H1 (cell line): Measurements from ENCODE around the gene GNG8. TPM values are rescaled to one million over a fixed set of nuclear protein-coding genes. Genes with fewer than 3 reads are reported as not detected.

Source experiments
- CTCF ChIA-PET: fragments of 300-600 bp; sonication (Branson Sonifier 250); formaldehyde crosslinking; loops from one replicate; lab custom pipeline; 2021; ENCODE audit not compliant: partially characterized antibody; lab: Charles Lee
- POLR2A ChIA-PET: fragments of 300-600 bp; sonication (Branson Sonifier 250); formaldehyde crosslinking; loops from one replicate; lab custom pipeline; 2021; ENCODE audit warnings: inconsistent platforms; ENCODE audit not compliant: partially characterized antibody; lab: Charles Lee
- DNase-seq, 2 experiments: peaks; one replicate each; pipeline versions ENCODE4 v3.0.0 to v3.0.0-alpha.2; 2010 to 2022; ENCODE audit warnings: low spot score in 2 of 2, low read depth in 1 of 2, mixed read lengths in 1 of 2
- FAIRE-seq: peaks from 2 replicates; lab custom pipeline; 2011; peaks lifted over from hg19 to GRCh38; lab: Jason Lieb, UNC
- H2AFZ ChIP-seq: 2 replicates; pipeline ENCODE4 v1.8.1; 2012; ENCODE audit warnings: low read length, inconsistent platforms
- H2AK5ac ChIP-seq: 2 replicates; pipeline ENCODE4 v1.6.1; 2013; ENCODE audit warnings: low read depth, low read length
- H2BK120ac ChIP-seq: replicated peaks from 2 replicates; pipeline ENCODE3; 2013; ENCODE audit warnings: low read depth, low read length, inconsistent platforms
- H2BK12ac ChIP-seq: 2 replicates; pipeline ENCODE4 v1.6.1; 2013; ENCODE audit warnings: low read depth, low read length
- H2BK15ac ChIP-seq: 2 replicates; pipeline ENCODE4 v1.6.1; 2013; ENCODE audit warnings: low read length
- H2BK20ac ChIP-seq: 2 replicates; pipeline ENCODE4 v1.6.1; 2013; ENCODE audit warnings: low read length
- H2BK5ac ChIP-seq: 2 replicates; pipeline ENCODE4 v1.6.1; 2013; ENCODE audit warnings: low read depth, low read length
- H3K14ac ChIP-seq: 2 replicates; pipeline ENCODE4 v1.6.1; 2013; ENCODE audit warnings: inconsistent platforms; ENCODE audit not compliant: insufficient read length
- H3K18ac ChIP-seq: 2 replicates; pipeline ENCODE4 v1.6.1; 2013; ENCODE audit warnings: low read length; ENCODE audit errors: extremely low read depth
- H3K23ac ChIP-seq: 2 replicates; pipeline ENCODE4 v1.6.1; 2013; ENCODE audit warnings: inconsistent platforms; ENCODE audit not compliant: insufficient read length
- H3K23me2 ChIP-seq: 2 replicates; pipeline ENCODE4 v1.6.1; 2013; ENCODE audit warnings: low read depth, low read length
- H3K27ac ChIP-seq: 2 replicates; pipeline ENCODE4 v1.6.1; 2011; ENCODE audit warnings: low read depth, low read length, inconsistent platforms
- H3K27me3 ChIP-seq, 4 experiments: replicated peaks in 1 of 4; 1 replicate in 1 of 4; 2 replicates in 3 of 4; pipeline versions ENCODE4 v1.6.1 to v1.8.1; 2011 to 2013; ENCODE audit warnings: low read length in 3 of 4, mild to moderate bottlenecking in 3 of 4, inconsistent platforms in 2 of 4, mixed read lengths in 2 of 4, moderate library complexity in 1 of 4; ENCODE audit not compliant: control insufficient read depth in 3 of 4, insufficient read depth in 3 of 4; ENCODE audit errors: extremely low read depth in 1 of 4
- H3K36me3 ChIP-seq, 4 experiments: 2 replicates each; pipeline versions ENCODE4 v1.6.1 to v1.8.1; 2011 to 2013; ENCODE audit warnings: mild to moderate bottlenecking in 4 of 4, low read length in 3 of 4, moderate library complexity in 2 of 4, control low read depth in 1 of 4, inconsistent platforms in 1 of 4; ENCODE audit not compliant: insufficient read depth in 4 of 4, control insufficient read depth in 2 of 4
- H3K4ac ChIP-seq: replicated peaks from 2 replicates; pipeline ENCODE3; 2013; ENCODE audit warnings: low read length, low read depth, mixed read lengths, inconsistent platforms; ENCODE audit not compliant: insufficient read length
- H3K4me1 ChIP-seq, 4 experiments: replicated peaks in 1 of 4; 1 replicate in 1 of 4; 2 replicates in 3 of 4; pipeline versions ENCODE4 v1.6.1 to v1.8.1; 2011 to 2013; ENCODE audit warnings: low read length in 3 of 4, inconsistent platforms in 2 of 4, mixed read lengths in 1 of 4; ENCODE audit not compliant: insufficient read depth in 4 of 4, control insufficient read depth in 3 of 4
- H3K4me2 ChIP-seq, 2 experiments: 2 replicates each; pipeline versions ENCODE4 v1.6.1 to v1.8.1; 2011 to 2013; ENCODE audit warnings: low read depth in 2 of 2, low read length in 2 of 2, control low read depth in 1 of 2, inconsistent platforms in 1 of 2, mild to moderate bottlenecking in 1 of 2; ENCODE audit not compliant: insufficient read depth in 1 of 2
- H3K4me3 ChIP-seq, 4 experiments: fragments of 200-600, 300-600 bp in 1 of 4; sonication (generic), shearing (Covaris generic), sonication (Bioruptor Twin) in 1 of 4; 2 replicates each; pipeline versions ENCODE4 v1.5.1 to v1.8.1; 2011 to 2016; ENCODE audit warnings: low read length in 4 of 4, low read depth in 3 of 4, control low read depth in 2 of 4, inconsistent platforms in 2 of 4, mild to moderate bottlenecking in 2 of 4, mixed read lengths in 1 of 4, moderate library complexity in 1 of 4; ENCODE audit not compliant: insufficient read depth in 2 of 4; ENCODE audit errors: extremely low read depth in 1 of 4
- H3K56ac ChIP-seq: replicated peaks from 2 replicates; pipeline ENCODE3; 2013; ENCODE audit warnings: low read depth, mild to moderate bottlenecking, mixed read lengths, low read length, inconsistent platforms; ENCODE audit not compliant: insufficient read length
- H3K79me1 ChIP-seq: 2 replicates; pipeline ENCODE4 v1.6.1; 2013; ENCODE audit warnings: low read depth, low read length, control low read depth
- H3K79me2 ChIP-seq, 2 experiments: 2 replicates each; pipeline versions ENCODE4 v1.6.1 to v1.8.1; 2012 to 2013; ENCODE audit warnings: low read length in 2 of 2, mild to moderate bottlenecking in 2 of 2, inconsistent platforms in 1 of 2; ENCODE audit not compliant: insufficient read depth in 2 of 2, control insufficient read depth in 1 of 2
- H3K9ac ChIP-seq, 4 experiments: replicated peaks in 1 of 4; 1 replicate in 1 of 4; 2 replicates in 3 of 4; pipeline versions ENCODE4 v1.6.1 to v1.8.1; 2011 to 2013; ENCODE audit warnings: low read depth in 3 of 4, low read length in 3 of 4, control low read depth in 2 of 4, mild to moderate bottlenecking in 2 of 4, moderate library complexity in 2 of 4, inconsistent platforms in 1 of 4; ENCODE audit errors: extremely low read depth in 1 of 4
- H3K9me3 ChIP-seq, 2 experiments: 2 replicates each; pipeline versions ENCODE4 v1.6.1 to v1.8.1; 2012 to 2013; ENCODE audit warnings: mild to moderate bottlenecking in 2 of 2, moderate library complexity in 2 of 2, control low read depth in 1 of 2, inconsistent platforms in 1 of 2, low read depth in 1 of 2, low read length in 1 of 2, mixed read lengths in 1 of 2; ENCODE audit not compliant: insufficient read depth in 2 of 2
- H4K20me1 ChIP-seq, 2 experiments: replicated peaks in 1 of 2; 2 replicates each; pipeline versions ENCODE3 to v1.8.1; 2011 to 2013; ENCODE audit warnings: inconsistent platforms in 2 of 2, low read length in 2 of 2, mild to moderate bottlenecking in 1 of 2; ENCODE audit not compliant: insufficient read depth in 2 of 2, control insufficient read depth in 1 of 2
- H4K5ac ChIP-seq: 2 replicates; pipeline ENCODE4 v1.6.1; 2013; ENCODE audit warnings: low read length, low read depth, mixed read lengths, inconsistent platforms; ENCODE audit not compliant: insufficient read length
- H4K8ac ChIP-seq: 2 replicates; pipeline ENCODE4 v1.8.0; 2013; ENCODE audit warnings: mild to moderate bottlenecking, moderate library complexity, low read length, inconsistent platforms; ENCODE audit not compliant: insufficient read depth; ENCODE audit errors: extremely low read depth
- H4K91ac ChIP-seq: replicated peaks from 2 replicates; pipeline ENCODE3; 2013; ENCODE audit warnings: low read length, mixed read lengths, inconsistent platforms; ENCODE audit not compliant: insufficient read length
- ATF2 ChIP-seq: IDR thresholded peaks from 2 replicates; pipeline ENCODE4 v1.6.1; 2012; ENCODE audit warnings: low read length, inconsistent platforms
- EP300 ChIP-seq, 2 experiments: IDR thresholded peaks; 1 replicate in 1 of 2; 2 replicates in 1 of 2; pipeline ENCODE4 v1.6.1; 2011 to 2012; ENCODE audit warnings: low read depth in 2 of 2, low read length in 2 of 2, mild to moderate bottlenecking in 2 of 2, borderline replicate concordance in 1 of 2, inconsistent platforms in 1 of 2, moderate library complexity in 1 of 2
- HDAC2 ChIP-seq, 2 experiments: fragments of 300-600 bp in 1 of 2; sonication (generic) in 1 of 2; IDR thresholded peaks; 2 replicates each; pipeline ENCODE4 v1.6.1; 2011 to 2012; ENCODE audit warnings: low read depth in 2 of 2, low read length in 2 of 2, mild to moderate bottlenecking in 2 of 2, moderate library complexity in 2 of 2, borderline replicate concordance in 1 of 2, inconsistent platforms in 1 of 2
- NRF1 ChIP-seq: IDR thresholded peaks from 2 replicates; pipeline ENCODE4 v1.6.1; 2011; ENCODE audit warnings: mild to moderate bottlenecking, low read depth, low read length, improper control_type of control experiment
- PHF8 ChIP-seq: fragments of 200-600 bp; sonication (generic); conservative IDR thresholded peaks from 2 replicates; pipeline ENCODE4 v1.7.1; 2012; ENCODE audit warnings: low read depth, mild to moderate bottlenecking, inconsistent platforms, low read length, moderate library complexity
- SIN3A ChIP-seq, 2 experiments: IDR thresholded peaks in 1 of 2; conservative IDR thresholded peaks in 1 of 2; 2 replicates each; pipeline ENCODE4 v1.6.1; 2011 to 2012; ENCODE audit warnings: low read length in 2 of 2, improper control_type of control experiment in 1 of 2, low read depth in 1 of 2, mild to moderate bottlenecking in 1 of 2
- SIRT6 ChIP-seq: IDR thresholded peaks from one replicate; pipeline ENCODE4 v1.7.1; 2012; ENCODE audit warnings: low read length, inconsistent platforms
- SRF ChIP-seq: IDR thresholded peaks from 2 replicates; pipeline ENCODE4 v1.6.1; 2011; ENCODE audit warnings: mild to moderate bottlenecking, low read depth, low read length, moderate library complexity
- TCF12 ChIP-seq: IDR thresholded peaks from 2 replicates; pipeline ENCODE4 v1.6.1; 2011; ENCODE audit warnings: low read depth, mild to moderate bottlenecking, low read length
- WGBS, 2 experiments: shearing (Covaris generic) in 1 of 2; methylation state at CpG; one replicate each; pipeline versions ENCODE4 v1.1.6 to v1.1.7; 2013 to 2015; ENCODE audit warnings: low lambda C conversion rate in 2 of 2, mixed read lengths in 2 of 2, inconsistent platforms in 1 of 2, low coverage in 1 of 2, missing lambda C conversion rate in 1 of 2; ENCODE audit not compliant: insufficient replicate concordance in 2 of 2, insufficient coverage in 1 of 2, insufficient read length in 1 of 2; ENCODE audit errors: extremely low coverage in 1 of 2, missing lambda C conversion rate in 1 of 2; 5-methylcytosine and 5-hydroxymethylcytosine counted together
- polyA plus RNA-seq, 7 experiments: library from polyadenylated mRNA; depleted of rRNA in 3 of 7; stranded (reverse) in 5 of 7; unstranded in 2 of 7; fragments of >200 nt in 5 of 7; fragments of 200-250 nt in 2 of 7; gene quantifications; 1 replicate in 5 of 7; 2 replicates in 1 of 7; 4 replicates in 1 of 7; pipeline versions ENCODE4 v1.2.1 to v1.2.3, GENCODE V29; 2011 to 2013; ENCODE audit warnings: missing spikeins in 2 of 7, mixed read lengths in 2 of 7
- total RNA-seq: library from RNA; stranded (reverse); fragmentation: NEBNext Ultra II Directional; extraction: Animal tissue kit (Norgen Biotek cat#: 25700); gene quantifications from 2 replicates; pipeline ENCODE4 v1.2.1, GENCODE V29; 2021
- TF ChIP-seq, protein P1 (sequence below): IDR thresholded peaks from 2 replicates; pipeline ENCODE4 v1.6.1; 2011; ENCODE audit warnings: low read depth, mild to moderate bottlenecking, low read length; ENCODE audit not compliant: insufficient read depth

GNG8 gene
- total and polyA plus RNA-seq, 2 of the 8 experiments (the other 6 are each of a cell fraction or from before 2014, with no cell fraction given): not detected

- Histone ChIP-seq H4K91ac (no peak overlapping the region), H2BK5ac (no peak overlapping the region), H3K4me3 (no peak overlapping the region), H2BK12ac (no peak overlapping the region; the same call in 1 of the 2 replicates), H3K4me1 (peaks cover 0 to 4% (median 1%) of the 10 kb centered on the region in 4 experiments; a peak in 4 of 7 replicates), H3K23me2 (peaks cover 11% of the 10 kb centered on the region; the same call in 1 of the 2 replicates), H3K79me1 (no peaks in the 10 kb centered on the region), H3K14ac (no peak overlapping the region), H3K56ac (no peak overlapping the region), H2BK120ac (no peak overlapping the region), H3K4ac (no peak overlapping the region), H4K20me1 (no peaks in the 10 kb centered on the region), H3K9me3 (peaks cover 0 to 8% of the 10 kb centered on the region in 2 experiments; a peak in 1 of 4 replicates), H2AFZ (no peak overlapping the region), H3K79me2 (no peaks in the 10 kb centered on the region), H3K4me2 (no peak overlapping the region), H3K18ac (no peak overlapping the region), H4K8ac (no peak overlapping the region), H3K23ac (no peak overlapping the region), H3K36me3 (peaks cover 0 to 8% (median 0%) of the 10 kb centered on the region in 4 experiments; a peak in 1 of 8 replicates), H2BK20ac (no peak overlapping the region), H3K27me3 (peaks cover 25 to 44% (median 40%) of the 10 kb centered on the region in 4 experiments), H3K9ac (no peak overlapping the region), H3K27ac (no peak overlapping the region), H2BK15ac (no peak overlapping the region), H2AK5ac (no peak overlapping the region), H4K5ac (no peak overlapping the region)
- POLR2A ChIA-PET: interaction anchor here (0.6 to 1.9 kb wide), 4 partner anchors 15 to 129 kb away, joined by 3 to 7 read pairs (median 3); no protein-coding TSS in a partner anchor
- 79% methylated on average over 3 of the region's 3 CpGs; no CpG with 5 or more reads in 1 of the 2 experiments for WGBS, 2 experiments
- FAIRE-seq (no peak), DNase-seq (no peak)
- CTCF ChIA-PET: interaction anchor here (0.5 to 2.7 kb wide), 3 partner anchors 17 to 196 kb away, joined by 3 to 17 read pairs (median 3); partner anchors contain the start of gene DACT3
- TF ChIP-seq SIRT6 (no peak), EP300 (IDR thresholded peaks at IDR 0.05; ENCODE audit: borderline replicate concordance in 1 of 2, low read depth in 2 of 2, low read length in 2 of 2) (no peak), NRF1 (no peak), PHF8 (no peak), TCF12 (no peak), ATF2 (no peak), SIN3A (conservative IDR thresholded peaks at IDR 0.05 in 1 of 2, IDR thresholded peaks at IDR 0.05 in 1 of 2; ENCODE audit: low read depth in 1 of 2, low read length in 2 of 2) (no peak), HDAC2 (IDR thresholded peaks at IDR 0.05; ENCODE audit: borderline replicate concordance in 1 of 2, low read depth in 2 of 2, low read length in 2 of 2) (no peak), SRF (no peak)
- TF ChIP-seq, protein P1, sequence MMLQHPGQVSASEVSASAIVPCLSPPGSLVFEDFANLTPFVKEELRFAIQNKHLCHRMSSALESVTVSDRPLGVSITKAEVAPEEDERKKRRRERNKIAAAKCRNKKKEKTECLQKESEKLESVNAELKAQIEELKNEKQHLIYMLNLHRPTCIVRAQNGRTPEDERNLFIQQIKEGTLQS: no peak
Observed at GRCh38 chr19:46644720-46645119, 8.7 kb upstream of the GNG8 start.
